DMS79 treated with DMSO at 0.1 percent for 48 hours (cell line): ENCODE results near the gene TTC12.
A peak's percentile ranks its signal among the peaks of the same experiment; 100 is the strongest.

Source experiments
- DNase-seq: peaks from one replicate; lab custom pipeline; 2025; lab: John Stamatoyannopoulos, UW

Gene TTC12

GRCh38 chr11:113376156-113376555, 61.8 kb downstream of the TTC12 start:
- DNase-seq, result no peak

GRCh38 chr11:113377681-113378412, 63.5 kb downstream of the TTC12 start:
- DNase-seq, result no peak

- DNase-seq, result no peak
These were observed 64.3 kb downstream of the TTC12 start for GRCh38 chr11:113378692-113379091.

- DNase-seq, result no peak
These were observed 67.7 kb downstream of the TTC12 start for GRCh38 chr11:113382121-113382520.

- DNase-seq, result no peak
These were observed 70.2 kb downstream of the TTC12 start for GRCh38 chr11:113384551-113384950.

- DNase-seq, result peak; percentile 46
These were observed 71.4 kb downstream of the TTC12 start for GRCh38 chr11:113385749-113386148.

GRCh38 chr11:113386866-113387265, 72.5 kb downstream of the TTC12 start:
- DNase-seq, result no peak

- DNase-seq, result no peak
These were observed 73.3 kb downstream of the TTC12 start, which contains the start of gene ANKK1 for GRCh38 chr11:113387605-113388211. ANKK1 (plus strand) TSS chr11:113387779; CDS start chr11:113387885, 106 bp downstream.

- DNase-seq, result no peak
These were observed 74.9 kb downstream of the TTC12 start for GRCh38 chr11:113389272-113389671.

- DNase-seq, result no peak
These were observed 78.0 kb downstream of the TTC12 start for GRCh38 chr11:113392236-113392921.

GRCh38 chr11:113393501-113393985, 79.2 kb downstream of the TTC12 start:
- no peak for DNase-seq

- no peak for DNase-seq
These were observed 80.5 kb downstream of the TTC12 start for GRCh38 chr11:113394919-113395318.

GRCh38 chr11:113395782-113396336, 81.5 kb downstream of the TTC12 start:
- no peak for DNase-seq

GRCh38 chr11:113396690-113397089, 82.3 kb downstream of the TTC12 start:
- DNase-seq, result no peak

GRCh38 chr11:113397212-113397611, 82.8 kb downstream of the TTC12 start:
- DNase-seq, result no peak

GRCh38 chr11:113397821-113398220, 83.4 kb downstream of the TTC12 start:
- no peak for DNase-seq

GRCh38 chr11:113398669-113399430, 84.5 kb downstream of the TTC12 start:
- no peak for DNase-seq

GRCh38 chr11:113400631-113401230, 86.3 kb downstream of the TTC12 start:
- no peak for DNase-seq

- DNase-seq, result peak; percentile 69
These were observed 87.3 kb downstream of the TTC12 start for GRCh38 chr11:113401718-113402117.

- DNase-seq, result no peak
These were observed 90.6 kb downstream of the TTC12 start for GRCh38 chr11:113404859-113405430.
